Stimulated activated CD4-positive, alpha-beta T cell treated with anti-CD3 and anti-CD28 coated beads, Interleukin-2, amount 100 ng/mL, for 4 hours (primary cell): ENCODE data around the gene NEDD4L.
A peak's percentile ranks its signal among the peaks of the same experiment; 100 is the strongest.

Experiments used
- DNase-seq: peaks from one replicate; pipeline ENCODE4 v3.0.0-alpha.2; 2020; ENCODE audit warnings: low read depth

NEDD4L gene

GRCh38 chr18:58291131-58291530 lies 247.1 kb downstream of the NEDD4L start:
- no peak for DNase-seq

DNA sequence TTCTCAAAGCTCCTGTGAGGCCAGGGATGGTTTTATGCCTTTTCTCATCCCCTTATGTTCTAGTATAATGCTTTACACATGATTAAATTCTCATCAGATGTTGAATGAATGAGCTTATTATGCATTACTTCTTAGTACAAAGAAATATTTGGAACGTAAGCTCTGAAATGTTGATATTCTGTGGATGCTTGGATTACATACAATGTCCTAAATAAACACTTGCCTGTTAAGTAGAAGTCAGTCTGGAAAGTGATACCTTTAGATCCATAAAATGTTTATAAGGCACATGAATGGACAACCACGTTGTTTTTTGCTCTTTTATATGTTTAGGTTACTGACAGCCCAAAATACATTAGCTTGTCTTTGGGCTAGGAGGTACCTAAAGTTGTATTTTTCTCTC lies 248.6 kb downstream of the NEDD4L start:
- no peak for DNase-seq

DNA sequence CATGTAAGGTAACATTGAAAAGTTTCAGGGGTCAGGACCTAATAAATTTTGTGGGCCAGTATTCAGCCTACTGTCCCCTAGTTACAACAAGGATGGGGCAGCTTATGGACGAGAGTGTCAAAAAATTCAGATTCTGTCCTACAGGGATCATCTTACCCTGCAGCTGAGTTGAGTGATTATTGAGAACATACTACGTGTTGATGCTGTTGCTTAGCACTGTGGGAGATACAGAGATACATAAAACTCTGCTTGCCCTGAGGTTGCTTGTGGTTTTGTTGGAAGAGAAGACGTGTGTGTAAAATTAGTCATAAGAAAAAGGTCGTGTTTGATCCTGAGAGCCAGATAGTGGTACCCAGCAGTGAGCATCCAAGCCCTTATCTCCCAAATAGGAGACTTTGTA lies 253.2 kb downstream of the NEDD4L start:
- no peak for DNase-seq

DNA sequence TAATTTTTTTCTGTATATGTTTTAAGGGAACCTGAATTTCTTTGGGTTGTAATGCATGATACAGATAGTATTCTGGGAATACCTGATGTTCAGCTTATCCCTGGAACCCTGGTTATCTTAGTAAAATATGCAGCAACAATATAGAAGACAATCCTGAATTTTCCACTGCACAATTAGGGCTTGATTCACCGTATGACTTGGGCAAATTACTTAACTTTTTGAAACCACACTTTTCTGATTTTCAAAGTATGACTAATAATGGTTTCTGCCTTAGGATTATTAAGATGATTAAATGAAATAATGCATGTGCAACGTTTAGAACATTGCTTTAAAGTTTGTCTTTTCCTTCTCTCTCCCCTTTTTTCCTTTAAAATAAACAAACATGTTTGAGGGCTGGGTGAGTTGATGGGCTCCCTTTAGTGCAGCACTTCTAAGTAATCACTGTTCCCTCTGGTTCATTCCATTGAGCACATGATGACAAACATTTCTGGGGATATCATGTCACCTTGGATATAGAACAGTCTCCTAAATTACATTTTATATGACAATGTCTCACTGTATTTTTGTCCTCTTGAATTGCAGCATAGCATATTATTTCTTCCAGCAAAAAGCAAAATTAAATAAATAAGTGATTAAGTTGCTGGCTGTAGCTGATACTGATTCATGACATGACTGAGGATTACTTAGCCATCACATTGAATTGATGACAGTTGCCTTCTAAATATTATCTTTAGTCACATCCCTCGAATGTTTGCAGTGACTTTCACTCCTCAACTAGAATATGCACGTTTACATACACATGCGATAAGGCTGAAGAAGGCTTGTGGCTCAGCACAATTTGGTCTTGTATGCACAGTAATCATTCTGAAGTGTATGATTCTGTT lies 254.5 kb downstream of the NEDD4L start:
- no peak for DNase-seq

DNA sequence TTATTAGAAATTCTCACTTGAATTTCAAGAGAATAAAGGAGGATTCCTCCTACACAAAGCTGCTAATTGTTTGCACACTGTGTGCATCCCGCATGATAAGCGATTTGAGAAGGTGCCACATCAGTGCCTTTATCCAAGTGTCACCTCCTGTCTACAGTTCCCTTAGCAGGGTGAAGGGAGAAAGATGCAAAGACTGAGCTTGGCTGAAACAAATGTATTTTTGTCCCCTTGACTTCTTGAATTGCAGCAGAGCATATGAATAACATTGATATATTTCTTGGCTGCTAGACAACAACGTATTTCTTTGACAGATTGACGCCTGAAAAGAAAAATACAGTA lies 255.1 kb downstream of the NEDD4L start:
- no peak for DNase-seq

- no peak for DNase-seq
These were observed 255.9 kb downstream of the NEDD4L start for GRCh38 chr18:58299936-58300335.

DNA sequence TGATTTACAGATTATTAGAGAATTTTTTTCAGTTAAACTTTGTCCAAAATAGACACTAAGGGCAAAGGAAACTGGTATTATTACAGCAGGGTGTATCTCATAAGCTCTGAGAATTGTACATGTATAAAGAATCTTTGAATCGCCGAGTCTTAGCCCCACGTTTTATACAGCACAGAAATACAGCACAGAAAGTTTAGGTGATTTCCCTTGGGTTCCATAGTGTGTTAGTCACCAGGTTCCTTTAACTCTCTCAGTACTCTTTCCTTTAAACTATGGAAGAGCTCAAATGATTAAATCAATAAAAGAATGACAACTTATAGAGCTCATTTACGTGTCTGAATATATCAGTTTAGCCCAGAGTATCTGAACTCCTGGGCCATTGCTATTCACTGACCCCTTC lies 256.8 kb downstream of the NEDD4L start:
- DNase-seq = no peak

GRCh38 chr18:58302811-58303210 lies 258.8 kb downstream of the NEDD4L start:
- no peak for DNase-seq

DNA sequence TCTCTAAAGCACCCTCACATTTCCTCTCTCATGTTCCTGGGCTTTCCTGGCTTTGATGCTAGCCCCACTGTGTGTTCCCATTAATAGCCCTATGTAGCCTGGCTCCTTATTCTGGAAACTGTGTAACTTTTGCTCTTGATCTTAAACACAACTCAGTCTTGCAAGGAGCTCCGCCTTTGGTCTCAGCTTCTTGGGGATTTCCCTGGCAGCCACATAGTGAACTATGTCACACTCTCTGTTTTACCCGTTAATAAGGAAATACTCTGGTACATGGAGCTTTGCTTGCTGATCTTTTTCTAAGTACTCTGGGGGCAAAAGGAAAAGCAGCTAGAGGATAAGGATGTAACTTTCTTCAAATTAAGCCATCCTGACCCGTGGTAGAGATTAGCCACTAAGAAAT lies 259.3 kb downstream of the NEDD4L start:
- no peak for DNase-seq

- no peak for DNase-seq
These were observed 261.8 kb downstream of the NEDD4L start for GRCh38 chr18:58305792-58306191.

GRCh38 chr18:58307441-58307840 lies 263.4 kb downstream of the NEDD4L start:
- DNase-seq = no peak

DNA sequence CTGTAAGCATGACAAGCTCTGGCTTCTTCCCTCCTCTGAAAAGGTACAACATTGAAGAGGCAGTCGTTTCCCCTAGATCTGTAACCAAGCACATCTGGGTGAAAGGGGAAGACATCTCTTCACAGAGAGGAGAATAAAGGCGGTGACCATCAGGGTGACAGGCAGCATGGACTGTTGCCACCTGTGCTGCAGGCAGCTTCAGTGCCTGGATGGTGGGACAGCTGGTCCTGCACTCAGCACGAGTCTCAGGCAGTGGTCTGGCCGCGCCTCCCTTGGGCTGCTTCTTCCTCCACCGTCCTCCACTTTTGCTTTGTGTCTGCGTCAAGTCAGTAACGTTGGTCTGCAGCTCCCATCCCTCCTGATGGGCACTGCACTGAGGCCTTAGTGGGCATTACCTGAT lies 264.4 kb downstream of the NEDD4L start:
- DNase-seq = no peak

GRCh38 chr18:58309099-58309498 lies 265.1 kb downstream of the NEDD4L start:
- no peak for DNase-seq

DNA sequence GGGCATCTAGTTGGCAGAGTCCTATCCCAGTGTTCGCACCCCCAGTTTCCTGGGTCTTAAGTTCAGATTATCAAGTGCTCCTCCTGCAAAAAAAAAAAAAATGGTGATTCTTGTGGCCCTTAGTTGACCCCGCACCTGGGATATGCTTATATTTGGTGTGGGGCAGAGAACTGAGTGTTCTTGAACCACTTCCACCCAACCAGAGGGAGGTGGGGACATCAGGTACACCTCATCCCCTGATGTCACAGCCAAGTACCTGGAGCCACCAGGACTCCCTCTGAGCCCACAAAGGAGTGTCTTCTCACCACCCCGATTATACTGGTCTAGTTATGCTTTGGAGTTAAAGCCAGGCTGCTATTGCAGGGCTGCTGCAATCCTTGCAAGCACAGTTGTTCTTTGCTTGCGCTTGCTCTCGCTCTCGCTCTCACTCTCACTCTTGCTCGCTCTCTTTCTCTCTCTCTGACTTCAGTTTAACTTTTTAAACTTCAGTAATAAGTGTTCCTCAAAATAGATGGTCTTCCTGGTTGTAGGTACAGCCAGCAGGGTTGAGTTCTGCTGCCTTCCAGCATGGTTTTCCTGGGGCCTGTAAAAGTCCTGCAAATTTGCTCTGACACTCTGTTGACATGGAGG lies 265.7 kb downstream of the NEDD4L start:
- no peak for DNase-seq

DNA sequence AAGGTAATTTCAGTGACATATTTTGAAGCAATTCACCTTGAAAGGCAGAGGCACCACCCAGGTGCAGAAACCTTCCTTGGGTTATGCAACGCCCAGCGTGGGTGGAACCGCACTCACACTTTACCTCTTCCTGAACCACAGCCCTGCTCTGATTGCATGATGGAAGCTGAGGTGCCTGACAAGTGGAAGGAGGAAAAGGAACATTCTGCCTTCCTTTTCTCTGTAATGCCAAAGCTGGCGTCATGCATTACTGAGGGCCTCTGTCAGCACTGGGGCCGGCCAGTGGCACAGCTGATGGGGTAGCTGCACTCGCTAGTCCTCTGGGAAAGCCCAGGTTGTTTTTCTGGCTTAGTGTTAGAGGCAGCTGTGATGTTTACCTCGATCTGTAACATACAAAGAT lies 266.5 kb downstream of the NEDD4L start:
- DNase-seq = peak; percentile 41

DNA sequence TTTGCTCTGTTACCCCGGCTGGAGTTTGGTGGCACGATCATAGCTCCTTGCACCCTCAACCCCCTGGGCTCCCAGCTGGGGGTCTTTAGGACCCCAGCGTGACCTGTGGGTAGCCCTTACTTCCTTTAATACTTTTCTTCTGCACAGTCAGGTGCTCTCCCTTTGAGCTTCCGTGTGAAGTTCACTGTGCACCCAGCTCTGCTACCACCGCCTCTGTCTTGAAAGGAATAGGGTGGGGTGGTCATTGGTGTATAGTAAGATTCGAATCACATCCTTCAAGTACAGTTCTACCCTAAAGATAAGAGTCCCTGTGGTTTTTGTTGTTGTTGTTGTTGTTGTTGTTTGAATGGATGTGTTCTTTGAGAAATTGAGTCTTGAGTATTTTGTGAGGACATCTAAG lies 267.4 kb downstream of the NEDD4L start:
- DNase-seq = no peak

DNA sequence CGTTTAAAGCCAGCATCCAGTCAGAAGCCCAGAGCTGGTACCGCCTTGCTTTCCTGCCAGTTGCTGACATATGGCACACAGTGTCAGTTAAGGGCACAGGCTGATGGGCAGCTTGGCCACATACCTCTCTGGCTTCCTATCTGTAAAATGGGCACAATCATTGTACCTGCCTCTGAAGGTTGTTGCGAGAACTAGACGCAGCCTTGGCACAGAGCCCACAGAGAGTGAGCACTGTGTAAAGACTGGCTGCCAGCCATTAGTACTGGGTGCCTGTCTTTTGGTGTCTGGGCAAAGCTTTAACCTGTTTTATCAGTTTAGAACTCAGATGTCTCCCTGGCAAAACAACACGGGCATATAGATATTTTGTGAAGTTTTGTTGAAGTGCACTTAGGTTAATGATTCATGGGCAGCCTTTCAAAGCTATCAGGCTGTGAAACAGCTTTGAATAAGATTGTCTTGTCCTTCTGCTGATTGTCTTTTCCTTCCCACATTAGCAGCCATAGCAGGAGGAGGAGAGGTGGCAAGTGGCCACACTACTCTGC lies 269.5 kb downstream of the NEDD4L start:
- no peak for DNase-seq

GRCh38 chr18:58314284-58314683 lies 270.3 kb downstream of the NEDD4L start:
- DNase-seq = no peak

DNA sequence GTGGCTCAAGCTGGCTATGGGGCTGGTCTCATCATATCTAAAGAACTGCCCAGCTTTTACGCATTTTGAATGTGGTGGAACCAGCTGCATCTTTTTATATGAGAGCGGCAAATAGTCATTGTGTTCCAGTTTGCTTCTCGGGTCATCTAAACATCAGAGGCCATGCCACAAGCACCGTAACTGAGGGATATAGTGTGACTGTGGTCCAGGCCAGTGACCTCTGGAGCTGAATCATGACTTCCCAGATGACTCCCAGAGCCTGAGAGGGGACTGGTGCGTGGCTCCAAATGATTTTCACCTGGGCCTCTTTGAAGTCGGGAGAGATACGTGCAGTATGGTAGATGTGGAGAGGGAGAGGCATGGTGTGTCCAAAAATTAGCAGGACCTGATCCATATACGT lies 271.0 kb downstream of the NEDD4L start:
- DNase-seq = no peak

- no peak for DNase-seq
These were observed 271.8 kb downstream of the NEDD4L start for GRCh38 chr18:58315739-58316215.

- DNase-seq = peak; percentile 9
These were observed 272.6 kb downstream of the NEDD4L start for GRCh38 chr18:58316396-58317342.

DNA sequence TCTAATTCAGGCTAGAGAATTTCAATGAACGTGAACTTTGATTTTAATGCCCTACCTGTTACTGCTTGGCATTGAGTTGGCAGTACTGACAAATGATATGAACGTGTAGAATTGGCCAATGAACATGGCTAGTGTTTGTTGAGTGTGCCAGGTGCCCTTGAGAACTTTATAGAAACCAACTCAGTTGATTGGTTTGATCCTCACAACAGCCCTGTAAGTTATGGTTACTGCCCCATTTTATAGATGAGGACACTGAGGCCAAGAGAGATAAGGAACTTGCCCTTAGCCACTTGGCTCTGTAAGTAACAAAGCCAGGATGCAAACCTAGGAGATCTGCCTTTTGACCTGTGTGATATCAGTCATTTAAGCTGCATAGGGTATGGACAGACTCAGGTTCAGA lies 275.7 kb downstream of the NEDD4L start:
- DNase-seq = no peak
